ENCODE measurements around the gene NUDT4. TPM values are rescaled to one million over a fixed set of nuclear protein-coding genes. Genes with fewer than 3 reads are reported as not detected.

Gene NUDT4
- total and polyA plus RNA-seq, 2 of the 13 experiments (the other 11 are each of a cell fraction or from before 2014, with no cell fraction given) = 37.3 to 70.1 TPM

GRCh38 chr12:93377252-93378195 is at the start of gene NUDT4 (continued):
- no peak for TF ChIP-seq SMAD9 (CRISPR knock-in tag; IDR thresholded peaks at IDR 0.05)
- peak; percentile 37; the same call in 1 of the 2 replicates for TF ChIP-seq ZNF773 (CRISPR knock-in tag; IDR thresholded peaks at IDR 0.05; ENCODE audit: borderline replicate concordance)
- TF ChIP-seq, protein P1, sequence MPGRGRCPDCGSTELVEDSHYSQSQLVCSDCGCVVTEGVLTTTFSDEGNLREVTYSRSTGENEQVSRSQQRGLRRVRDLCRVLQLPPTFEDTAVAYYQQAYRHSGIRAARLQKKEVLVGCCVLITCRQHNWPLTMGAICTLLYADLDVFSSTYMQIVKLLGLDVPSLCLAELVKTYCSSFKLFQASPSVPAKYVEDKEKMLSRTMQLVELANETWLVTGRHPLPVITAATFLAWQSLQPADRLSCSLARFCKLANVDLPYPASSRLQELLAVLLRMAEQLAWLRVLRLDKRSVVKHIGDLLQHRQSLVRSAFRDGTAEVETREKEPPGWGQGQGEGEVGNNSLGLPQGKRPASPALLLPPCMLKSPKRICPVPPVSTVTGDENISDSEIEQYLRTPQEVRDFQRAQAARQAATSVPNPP (CRISPR knock-in tag; IDR thresholded peaks at IDR 0.05) = no peak
- TF ChIP-seq TIGD3 (CRISPR knock-in tag; IDR thresholded peaks at IDR 0.05; ENCODE audit: borderline replicate concordance) = no peak
- TF ChIP-seq, protein P2, sequence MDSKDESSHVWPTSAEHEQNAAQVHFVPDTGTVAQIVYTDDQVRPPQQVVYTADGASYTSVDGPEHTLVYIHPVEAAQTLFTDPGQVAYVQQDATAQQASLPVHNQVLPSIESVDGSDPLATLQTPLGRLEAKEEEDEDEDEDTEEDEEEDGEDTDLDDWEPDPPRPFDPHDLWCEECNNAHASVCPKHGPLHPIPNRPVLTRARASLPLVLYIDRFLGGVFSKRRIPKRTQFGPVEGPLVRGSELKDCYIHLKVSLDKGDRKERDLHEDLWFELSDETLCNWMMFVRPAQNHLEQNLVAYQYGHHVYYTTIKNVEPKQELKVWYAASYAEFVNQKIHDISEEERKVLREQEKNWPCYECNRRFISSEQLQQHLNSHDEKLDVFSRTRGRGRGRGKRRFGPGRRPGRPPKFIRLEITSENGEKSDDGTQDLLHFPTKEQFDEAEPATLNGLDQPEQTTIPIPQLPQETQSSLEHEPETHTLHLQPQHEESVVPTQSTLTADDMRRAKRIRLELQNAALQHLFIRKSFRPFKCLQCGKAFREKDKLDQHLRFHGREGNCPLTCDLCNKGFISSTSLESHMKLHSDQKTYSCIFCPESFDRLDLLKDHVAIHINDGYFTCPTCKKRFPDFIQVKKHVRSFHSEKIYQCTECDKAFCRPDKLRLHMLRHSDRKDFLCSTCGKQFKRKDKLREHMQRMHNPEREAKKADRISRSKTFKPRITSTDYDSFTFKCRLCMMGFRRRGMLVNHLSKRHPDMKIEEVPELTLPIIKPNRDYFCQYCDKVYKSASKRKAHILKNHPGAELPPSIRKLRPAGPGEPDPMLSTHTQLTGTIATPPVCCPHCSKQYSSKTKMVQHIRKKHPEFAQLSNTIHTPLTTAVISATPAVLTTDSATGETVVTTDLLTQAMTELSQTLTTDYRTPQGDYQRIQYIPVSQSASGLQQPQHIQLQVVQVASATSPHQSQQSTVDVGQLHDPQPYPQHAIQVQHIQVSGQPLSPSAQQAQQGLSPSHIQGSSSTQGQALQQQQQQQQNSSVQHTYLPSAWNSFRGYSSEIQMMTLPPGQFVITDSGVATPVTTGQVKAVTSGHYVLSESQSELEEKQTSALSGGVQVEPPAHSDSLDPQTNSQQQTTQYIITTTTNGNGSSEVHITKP (CRISPR knock-in tag; IDR thresholded peaks at IDR 0.05; ENCODE audit: low read depth) = peak; percentile 30; the same call in 1 of the 2 replicates
- TF ChIP-seq RBM39 (IDR thresholded peaks at IDR 0.05; ENCODE audit: low read depth, low read length, poor library complexity, severe bottlenecking) = peak; percentile 84
- TF ChIP-seq ZNF878 (CRISPR knock-in tag; IDR thresholded peaks at IDR 0.05) = no peak
- TF ChIP-seq MXI1 (IDR thresholded peaks at IDR 0.05; ENCODE audit: borderline replicate concordance, low read depth, low read length) = peak; percentile 54; the same call in 1 of the 3 replicates
- TF ChIP-seq ZNF570 (CRISPR knock-in tag; IDR thresholded peaks at IDR 0.05; ENCODE audit: borderline replicate concordance) = no peak
- TF ChIP-seq, protein P3, sequence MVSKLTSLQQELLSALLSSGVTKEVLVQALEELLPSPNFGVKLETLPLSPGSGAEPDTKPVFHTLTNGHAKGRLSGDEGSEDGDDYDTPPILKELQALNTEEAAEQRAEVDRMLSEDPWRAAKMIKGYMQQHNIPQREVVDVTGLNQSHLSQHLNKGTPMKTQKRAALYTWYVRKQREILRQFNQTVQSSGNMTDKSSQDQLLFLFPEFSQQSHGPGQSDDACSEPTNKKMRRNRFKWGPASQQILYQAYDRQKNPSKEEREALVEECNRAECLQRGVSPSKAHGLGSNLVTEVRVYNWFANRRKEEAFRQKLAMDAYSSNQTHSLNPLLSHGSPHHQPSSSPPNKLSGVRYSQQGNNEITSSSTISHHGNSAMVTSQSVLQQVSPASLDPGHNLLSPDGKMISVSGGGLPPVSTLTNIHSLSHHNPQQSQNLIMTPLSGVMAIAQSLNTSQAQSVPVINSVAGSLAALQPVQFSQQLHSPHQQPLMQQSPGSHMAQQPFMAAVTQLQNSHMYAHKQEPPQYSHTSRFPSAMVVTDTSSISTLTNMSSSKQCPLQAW (CRISPR knock-in tag; IDR thresholded peaks at IDR 0.05) = peak; percentile 82
- no peak for TF ChIP-seq ZNF562 (CRISPR knock-in tag; IDR thresholded peaks at IDR 0.05; ENCODE audit: borderline replicate concordance)
- TF ChIP-seq RELA (CRISPR knock-in tag; IDR thresholded peaks at IDR 0.05) = no peak

Data from HepG2 (cell line).